GM23248 (cell line): Measurements from ENCODE around the gene CFL1.

ENCODE experiments used
- EZH2 ChIP-seq: fragments of 200-600 bp; sonication (generic); IDR thresholded peaks from 2 replicates; pipeline ENCODE4 v1.6.1; 2018; ENCODE audit warnings: antibody characterized with exemption, mild to moderate bottlenecking; ENCODE audit not compliant: insufficient read depth, poor library complexity, severe bottlenecking
- EZH2phosphoT487 ChIP-seq: fragments of 200-600 bp; sonication (generic); IDR thresholded peaks from 2 replicates; pipeline ENCODE4 v1.6.1; 2018; ENCODE audit warnings: antibody characterized with exemption, moderate library complexity, mild to moderate bottlenecking, low read depth; ENCODE audit not compliant: insufficient read depth

DNA sequence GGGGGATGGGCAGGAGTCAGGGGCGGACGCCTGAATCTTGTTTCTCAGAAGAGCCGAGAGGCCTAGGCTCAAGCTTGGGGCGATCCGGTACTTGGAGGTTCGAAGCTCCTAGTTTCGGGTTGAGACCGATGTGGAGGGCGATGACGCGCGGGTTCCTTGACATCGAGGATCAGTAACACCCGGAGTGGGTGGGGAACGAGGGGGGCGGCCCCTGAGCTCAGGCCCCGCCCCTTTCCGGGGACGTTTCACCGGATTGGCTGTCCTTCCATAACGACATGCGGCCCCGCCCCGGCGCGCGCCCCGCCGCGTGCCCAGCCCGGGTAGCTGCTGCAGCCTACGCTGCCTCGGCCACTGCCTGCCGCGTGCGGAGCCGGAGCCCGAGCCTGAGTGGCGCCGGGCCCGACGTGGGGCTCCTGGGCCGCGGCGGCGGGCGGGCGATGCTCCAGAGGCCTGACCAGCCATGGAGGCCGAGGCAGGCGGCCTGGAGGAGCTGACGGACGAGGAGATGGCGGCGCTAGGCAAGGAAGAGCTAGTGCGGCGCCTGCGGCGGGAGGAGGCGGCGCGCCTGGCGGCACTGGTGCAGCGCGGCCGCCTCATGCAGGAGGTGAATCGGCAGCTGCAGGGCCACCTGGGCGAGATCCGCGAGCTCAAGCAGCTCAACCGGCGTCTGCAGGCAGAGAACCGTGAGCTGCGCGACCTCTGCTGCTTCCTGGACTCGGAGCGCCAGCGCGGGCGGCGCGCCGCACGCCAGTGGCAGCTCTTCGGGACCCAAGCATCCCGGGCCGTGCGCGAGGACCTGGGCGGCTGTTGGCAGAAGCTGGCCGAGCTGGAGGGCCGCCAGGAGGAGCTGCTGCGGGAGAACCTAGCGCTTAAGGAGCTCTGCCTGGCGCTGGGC is 32.6 kb upstream of the CFL1 start, which contains the start of gene CCDC85B:
- TF ChIP-seq EZH2phosphoT487 (no peak), EZH2 (no peak)
